Activated gamma-delta T cell treated with anti-CD3 and anti-CD28 coated beads, Interleukin-2, amount 50 U/mL, for 16 hours (primary cell): ENCODE measurements around the gene EEPD1.
"Not testable (repeated sequence)": the region's sequence is repeated elsewhere in the genome, so short reads cannot be mapped to it uniquely, and the experiment has no call there.

Source experiments
- DNase-seq: peaks from one replicate; pipeline ENCODE4 v3.0.0-alpha.2; 2020; ENCODE audit warnings: low read depth

Gene EEPD1

DNA sequence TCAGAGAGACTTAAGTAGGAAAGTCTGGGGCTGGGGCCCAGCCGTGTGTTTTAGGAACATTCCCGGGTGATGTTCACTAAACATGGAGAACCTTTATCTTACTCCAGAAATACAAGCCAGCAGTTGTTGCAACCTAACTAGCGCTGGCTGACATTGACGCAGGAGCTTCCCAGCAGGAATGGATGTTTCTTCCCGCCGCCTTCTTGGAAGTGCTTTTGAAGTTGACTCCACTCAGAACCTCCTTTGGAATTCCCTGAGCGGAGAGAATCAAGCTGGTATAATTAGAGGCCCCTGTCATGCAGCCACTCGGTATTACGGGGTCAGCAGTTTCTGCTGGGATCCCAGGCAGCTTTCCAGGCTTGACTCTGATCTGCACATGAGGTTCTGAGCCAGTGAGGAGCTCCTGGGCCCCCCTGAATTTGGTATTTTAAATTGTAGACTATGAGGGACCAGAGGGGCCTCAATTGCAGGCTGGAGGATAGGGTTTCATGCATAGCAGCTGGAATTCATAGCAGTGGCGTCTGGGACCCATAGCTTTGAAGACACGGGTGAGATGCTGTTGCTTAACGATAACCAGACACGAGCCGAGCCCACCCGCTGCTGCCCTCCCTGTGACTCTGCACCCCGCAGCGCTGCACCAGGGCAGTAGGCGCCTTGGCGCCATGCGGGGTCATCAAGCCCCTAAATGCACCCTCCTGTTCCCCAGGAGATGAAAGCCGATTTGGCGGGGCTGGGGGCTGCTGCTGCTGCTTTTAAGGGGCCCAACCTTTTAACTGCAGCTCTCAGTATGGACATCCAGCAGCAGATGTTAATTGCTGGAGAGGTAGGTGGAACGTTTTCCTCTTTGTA lies 61.8 kb downstream of the EEPD1 start:
- no peak for DNase-seq

DNA sequence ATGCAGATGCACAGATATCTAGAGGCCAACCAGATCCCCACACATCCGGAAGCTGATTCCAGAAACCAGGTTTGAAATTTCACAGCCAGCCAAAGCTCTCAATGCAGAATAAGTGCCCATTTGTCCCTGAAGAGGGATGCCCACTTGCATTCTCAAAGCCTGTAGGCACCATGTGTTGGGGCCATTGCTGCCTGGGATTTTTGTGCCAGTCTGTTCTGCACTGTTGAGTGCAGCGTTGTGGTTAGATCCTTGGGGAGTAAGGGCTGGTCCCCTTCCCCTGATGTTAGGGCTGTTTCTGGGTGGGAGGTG lies 62.4 kb downstream of the EEPD1 start:
- no peak for DNase-seq

DNA sequence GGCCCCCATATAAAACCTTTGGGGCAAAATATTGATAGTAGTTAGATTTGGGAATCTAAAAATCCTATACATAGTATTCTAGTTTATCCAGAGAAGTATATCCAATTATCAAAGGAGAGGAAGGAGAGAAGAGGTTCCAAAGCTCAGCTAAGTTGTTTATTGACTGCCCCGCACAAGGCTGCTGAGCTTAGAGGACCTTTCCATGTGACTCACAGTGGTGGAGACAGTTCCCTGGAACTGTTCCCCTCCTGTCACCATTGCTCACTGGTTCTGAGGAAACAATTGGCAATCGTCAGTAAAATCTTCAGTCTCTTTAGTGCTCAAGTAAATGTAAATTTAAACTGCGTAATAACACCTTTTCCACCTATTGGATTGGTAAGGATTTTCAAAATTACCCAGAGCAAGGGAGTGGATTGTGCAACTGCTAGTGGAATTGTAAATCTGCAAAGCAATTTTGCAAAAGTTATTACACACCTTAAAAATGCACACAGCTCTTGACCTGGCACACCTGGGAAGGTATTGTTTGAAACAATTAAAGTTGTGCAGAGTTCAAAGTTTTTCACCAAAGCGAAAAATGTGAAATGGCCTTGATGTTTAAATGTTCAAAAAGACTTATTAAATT lies 63.1 kb downstream of the EEPD1 start:
- no peak for DNase-seq

DNA sequence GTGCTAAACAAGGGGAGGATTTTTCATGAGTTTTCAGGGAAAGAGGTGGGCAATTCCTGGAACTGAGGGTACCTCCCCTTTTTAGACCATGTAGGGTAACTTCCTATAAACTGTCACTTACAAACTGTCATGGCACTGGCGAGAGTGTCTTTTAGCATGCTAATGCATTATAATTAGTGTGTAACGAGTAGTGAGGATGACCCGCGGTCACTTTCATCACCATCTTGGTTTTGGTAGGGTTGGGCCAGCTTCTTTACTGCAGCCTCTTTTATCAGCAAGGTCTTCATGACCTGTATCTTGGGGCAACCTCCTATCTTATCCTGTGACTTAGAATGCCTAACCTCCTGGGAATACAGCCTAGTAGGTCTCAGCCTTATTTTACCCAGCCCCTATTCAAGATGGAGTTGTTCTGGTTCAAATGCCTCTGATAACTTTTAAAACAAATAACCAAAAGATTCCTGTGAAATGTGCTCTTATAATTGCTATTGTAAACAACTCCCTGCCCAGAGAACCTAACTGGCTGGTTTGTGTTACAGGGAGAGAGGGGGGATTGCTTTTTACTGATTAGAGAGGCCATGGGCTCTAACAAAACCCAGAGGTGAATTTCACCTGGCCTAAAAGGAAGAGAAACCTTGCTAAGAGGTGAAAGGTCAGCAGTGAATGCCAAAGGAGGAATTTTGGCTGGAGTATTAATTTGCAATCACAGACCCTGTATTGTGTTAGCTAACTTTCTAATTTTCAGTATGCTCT lies 64.3 kb downstream of the EEPD1 start:
- no peak for DNase-seq

DNA sequence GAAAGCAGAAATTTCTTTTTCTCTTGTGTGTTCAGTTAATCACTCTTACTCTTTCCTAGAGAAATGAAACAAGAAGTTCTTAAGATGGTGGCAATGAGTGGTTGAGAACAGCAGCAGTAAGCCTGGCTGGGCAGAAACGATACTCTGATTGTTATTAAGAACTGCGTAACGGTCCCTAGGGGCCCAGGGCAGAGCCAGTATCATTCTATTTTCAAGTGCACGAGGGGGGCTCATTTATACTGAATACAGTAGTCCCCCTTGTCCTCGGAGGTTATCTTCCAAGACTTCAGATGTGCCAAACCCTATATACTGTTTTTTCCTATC lies 64.9 kb downstream of the EEPD1 start:
- DNase-seq = no peak

DNA sequence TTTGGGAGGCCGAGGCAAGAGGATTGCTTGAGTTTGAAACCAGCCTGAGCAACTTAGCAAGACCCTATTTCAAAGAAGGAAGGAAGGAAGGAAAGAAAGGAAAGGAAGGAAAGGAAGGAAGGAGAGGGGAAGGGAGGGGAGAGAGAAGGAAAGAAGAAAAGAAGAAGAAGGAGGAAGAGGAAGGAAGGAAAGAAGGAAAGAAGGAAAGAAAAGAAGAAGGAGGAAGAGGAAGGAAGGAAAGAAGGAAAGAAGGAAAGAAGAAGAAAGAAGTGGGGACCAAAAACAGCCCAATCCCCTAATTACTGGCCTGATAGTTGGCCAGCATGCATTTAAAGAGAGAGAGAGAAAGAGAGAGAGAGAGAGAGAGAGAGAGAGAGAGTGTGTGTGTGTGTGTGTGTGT lies 66.4 kb downstream of the EEPD1 start:
- no peak for DNase-seq

DNA sequence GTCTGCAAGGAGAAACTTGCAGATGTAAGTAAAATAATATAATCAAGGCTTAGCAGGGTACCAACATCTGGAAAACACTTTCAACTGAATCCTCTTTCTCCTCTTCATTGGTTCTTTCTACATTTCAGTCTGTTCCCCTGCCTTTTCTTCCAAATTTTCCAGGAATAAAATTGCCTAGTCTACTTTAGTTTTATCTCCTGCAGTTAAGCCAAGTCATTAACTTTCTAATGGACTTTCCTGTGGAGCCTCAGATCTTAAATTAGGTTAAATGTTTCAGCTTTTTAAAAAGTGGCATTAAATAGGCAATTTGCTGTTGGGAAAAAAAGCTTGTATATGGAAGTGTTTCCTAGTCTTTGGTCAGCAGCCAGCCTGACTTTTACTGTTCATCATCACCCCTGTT lies 70.8 kb downstream of the EEPD1 start:
- no peak for DNase-seq

DNA sequence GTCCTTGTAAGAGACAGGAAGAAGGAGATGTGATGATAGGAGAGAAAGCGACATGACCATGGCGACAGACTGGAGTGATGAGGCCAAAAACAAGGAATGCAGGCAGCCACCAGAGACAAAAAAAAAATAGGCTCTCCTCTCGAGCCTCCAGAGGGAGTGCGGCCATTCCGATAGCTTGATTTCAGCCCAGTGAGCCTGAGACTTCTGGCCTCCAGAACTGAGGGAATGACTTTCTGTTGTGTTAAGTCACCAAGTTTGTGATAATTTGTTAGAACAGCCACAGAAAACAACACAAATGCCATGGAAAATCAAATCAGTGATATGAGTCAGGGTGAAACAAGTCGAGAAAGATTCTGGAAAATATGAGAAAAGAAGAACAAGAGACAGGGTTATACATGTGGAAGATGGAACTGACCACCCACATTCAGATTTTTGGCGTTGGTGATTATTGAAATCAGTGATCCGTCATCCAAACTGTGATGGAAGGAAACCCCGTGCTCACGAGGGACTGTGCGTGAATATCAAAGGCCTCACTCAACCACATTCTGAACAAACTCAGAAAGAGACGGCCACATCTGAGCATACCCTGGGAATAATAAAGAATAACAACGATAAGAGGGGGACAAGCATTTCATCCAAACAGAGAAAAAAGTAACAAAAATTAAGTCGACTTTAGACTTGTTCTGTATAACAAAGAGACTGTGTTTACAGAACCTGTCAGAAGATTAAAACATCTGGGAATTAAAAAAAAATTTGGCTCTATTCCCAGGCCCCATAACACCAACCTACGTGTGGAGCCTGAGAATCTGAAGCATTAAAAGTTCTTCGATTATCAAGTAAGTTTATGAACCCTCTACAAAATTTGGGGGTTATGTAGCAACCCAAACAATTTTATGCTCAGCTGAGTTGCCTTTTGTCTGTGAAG lies 72.1 kb downstream of the EEPD1 start:
- DNase-seq = no peak

DNA sequence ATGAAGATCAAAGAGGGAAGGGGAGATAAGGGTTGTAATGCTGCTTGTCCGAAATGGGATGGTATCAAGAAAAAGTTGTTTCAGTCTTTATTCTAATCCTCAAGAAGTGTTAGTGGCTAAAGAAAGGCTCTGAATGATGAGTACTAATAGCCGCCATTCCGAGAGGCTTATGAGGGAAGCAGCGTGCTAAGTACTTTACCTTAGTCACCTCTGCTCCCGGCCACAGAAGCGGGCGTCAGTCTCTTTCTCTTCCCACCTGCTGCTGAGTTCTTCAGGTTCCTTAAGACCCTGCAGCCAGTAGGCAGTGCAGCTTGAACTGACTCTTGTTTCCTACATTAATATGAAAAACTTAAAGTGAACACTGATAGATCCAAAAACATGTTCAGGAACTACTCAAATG lies 73.1 kb downstream of the EEPD1 start:
- no peak for DNase-seq

DNA sequence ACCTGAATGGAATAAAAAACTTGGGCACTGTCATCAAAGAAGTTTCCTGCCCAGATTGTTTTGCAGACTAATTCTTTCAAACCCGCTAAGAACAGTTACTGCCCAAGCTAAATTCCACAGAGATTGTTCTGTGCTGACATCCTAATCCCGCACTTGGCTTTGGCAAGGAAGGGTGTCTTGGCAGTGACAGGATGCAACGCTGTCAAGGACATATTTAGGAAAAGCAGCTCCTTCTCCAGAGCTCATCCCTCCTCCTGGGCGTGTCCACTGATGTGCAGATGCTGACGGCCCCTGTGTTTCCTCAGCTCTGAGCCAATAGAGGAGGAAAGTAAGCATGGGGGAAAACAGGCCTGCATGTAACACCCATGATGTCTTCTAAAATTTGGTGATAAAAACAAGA lies 74.2 kb downstream of the EEPD1 start:
- no peak for DNase-seq

DNA sequence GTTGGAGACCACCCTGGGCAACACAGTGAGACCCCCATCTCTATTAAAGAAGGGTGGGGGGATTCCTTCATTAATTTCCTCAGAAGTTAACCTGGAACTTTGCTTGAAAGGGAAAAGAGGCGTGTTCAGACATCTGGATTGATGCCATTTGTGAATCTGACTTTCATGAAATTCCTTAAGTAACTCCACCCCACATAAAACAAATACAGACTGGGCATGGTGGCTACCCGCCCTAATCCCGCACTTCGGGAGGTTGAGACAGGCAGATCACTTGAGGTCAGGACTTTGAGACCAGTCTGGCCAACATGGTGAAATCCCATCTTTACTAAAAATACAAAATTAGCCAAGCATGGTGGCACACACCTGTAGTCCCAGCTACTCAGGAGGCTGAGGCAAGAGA lies 75.0 kb downstream of the EEPD1 start:
- DNase-seq = no peak

DNA sequence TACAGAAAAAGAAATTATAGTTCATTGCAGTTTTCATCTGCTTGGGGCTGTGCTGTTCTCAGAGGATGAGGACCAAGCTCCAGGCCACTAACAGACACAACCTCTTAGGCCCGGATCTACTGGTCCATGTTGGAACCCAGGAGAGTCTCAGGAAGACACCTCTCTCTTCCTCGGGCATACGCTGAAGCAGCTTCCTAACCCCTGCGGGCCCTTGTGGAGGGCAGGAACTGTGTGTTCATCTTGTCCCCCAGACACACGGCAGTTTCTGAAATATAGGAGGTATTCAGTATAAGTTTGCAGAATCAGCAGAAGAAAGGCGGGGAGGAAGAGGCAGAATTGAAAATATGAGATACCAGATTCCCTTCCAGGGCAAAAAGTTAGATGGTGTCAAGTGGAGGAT lies 78.4 kb downstream of the EEPD1 start:
- DNase-seq = no peak

DNA sequence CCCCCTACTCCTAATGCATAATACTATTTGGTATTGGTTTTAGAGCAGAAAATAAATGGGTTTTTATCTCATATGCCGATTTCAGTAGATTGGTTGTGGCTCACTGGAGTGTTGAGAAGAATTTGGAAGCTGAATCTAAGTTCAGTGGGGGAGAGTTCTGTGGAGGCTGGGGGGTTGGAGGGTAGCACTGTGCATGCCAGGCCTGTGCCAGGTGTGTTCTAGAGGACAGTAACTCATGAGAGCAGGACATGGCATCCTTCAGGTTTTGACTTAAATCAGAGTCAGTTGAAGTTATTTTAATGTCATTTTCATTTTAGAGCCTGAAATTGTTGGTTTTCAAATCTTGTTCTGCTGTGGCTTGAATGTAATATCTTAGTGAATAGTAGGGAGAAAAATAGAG lies 79.5 kb downstream of the EEPD1 start:
- DNase-seq = no peak

DNA sequence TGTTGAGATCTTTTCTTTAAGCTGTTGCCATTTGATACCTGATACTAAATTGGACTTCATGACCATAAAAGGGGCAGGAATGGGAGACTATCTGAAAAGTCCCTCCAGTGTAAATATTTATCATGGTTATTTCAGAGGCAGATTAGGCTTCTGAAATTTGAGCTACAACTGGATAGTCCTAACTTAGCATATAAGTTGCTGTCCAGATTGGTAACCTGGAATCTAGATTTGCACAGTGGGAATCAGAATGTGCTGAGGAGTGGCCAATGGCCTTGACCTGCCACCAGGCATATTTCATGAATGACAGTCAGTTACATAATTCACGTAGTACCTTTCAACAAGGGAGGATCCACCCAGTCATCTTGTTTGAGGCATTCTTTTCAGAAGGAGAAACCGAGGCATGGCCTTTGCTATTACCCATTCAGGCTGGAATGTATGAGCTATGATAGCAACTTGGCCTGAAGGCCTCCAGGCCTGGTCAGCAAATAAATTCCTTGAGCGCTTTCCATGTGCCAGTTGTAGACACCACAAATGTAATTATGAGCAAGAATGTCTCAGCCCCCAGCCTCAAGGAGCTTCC lies 80.0 kb downstream of the EEPD1 start:
- DNase-seq = no peak

DNA sequence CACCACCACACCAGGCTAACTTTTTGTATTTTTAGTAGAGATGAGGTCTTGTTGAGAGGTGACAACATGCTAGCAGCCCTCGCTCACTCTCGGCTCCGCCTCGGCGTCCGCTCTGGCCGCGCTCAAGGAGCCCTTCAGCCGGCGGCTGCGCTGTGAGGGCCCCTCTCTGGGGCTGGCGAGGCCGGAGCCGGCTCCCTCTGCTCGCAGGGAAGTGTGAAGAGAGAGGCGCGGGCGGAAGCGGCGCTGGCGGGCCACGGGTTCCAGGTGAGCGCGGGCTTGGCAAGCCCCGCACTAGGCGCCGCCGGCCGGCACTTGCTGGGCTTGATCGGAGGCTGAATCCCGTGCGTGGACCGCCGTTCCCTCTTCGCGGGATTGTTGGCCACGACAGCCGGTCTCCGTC lies 83.0 kb downstream of the EEPD1 start:
- DNase-seq = no peak

DNA sequence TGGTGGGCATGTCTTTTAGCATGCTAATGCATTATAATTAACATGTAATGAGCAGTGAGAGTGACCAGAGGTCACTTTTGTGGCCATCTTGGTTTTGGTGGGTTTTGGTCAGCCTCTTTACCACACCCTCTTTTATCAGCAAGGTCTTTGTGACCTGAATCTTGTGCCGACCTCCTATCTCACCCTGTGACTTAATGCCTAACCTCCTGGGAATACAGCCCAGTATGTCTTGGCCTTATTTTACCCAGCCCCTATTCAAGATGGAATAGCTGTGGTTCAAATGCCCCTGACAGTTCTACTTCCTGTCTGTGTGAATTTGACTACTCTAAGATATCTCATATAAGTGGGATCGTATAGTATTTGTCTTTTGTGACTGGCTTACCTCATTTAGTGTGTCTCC lies 85.1 kb downstream of the EEPD1 start:
- DNase-seq = no peak

DNA sequence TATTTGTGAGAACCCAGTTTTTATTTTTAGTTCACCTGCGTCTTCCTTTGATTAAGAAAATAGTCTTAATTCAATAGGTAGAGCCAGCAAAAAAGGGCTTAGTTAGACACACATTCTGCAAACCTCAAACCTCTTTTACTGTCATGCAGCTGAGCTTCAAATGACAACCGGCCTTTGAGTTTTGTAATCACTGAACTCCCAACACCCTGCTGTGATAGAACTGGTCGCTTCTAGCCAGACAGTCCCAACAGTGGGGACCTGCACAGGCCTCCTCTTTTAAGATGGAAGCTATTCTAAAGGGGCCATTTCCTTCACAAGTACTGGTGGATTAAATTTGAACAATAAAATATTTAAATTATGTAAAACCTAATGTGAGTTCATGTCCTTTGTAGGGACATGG lies 90.3 kb downstream of the EEPD1 start:
- DNase-seq = not testable (repeated sequence)

DNA sequence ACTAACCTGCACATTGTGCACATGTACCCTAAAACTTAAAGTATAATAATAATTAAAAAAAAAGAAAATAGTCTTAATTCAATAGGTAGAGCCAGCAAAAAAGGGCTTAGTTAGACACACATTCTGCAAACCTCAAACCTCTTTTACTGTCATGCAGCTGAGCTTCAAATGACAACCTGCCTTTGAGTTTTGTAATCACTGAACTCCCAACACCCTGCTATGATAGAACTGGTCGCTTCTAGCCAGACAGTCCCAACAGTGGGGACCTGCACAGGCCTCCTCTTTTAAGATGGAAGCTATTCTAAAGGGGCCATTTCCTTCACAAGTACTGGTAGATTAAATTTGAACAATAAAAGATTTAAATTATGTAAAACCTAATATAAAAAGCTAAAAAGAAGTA lies 90.9 kb downstream of the EEPD1 start:
- DNase-seq = not testable (repeated sequence)

DNA sequence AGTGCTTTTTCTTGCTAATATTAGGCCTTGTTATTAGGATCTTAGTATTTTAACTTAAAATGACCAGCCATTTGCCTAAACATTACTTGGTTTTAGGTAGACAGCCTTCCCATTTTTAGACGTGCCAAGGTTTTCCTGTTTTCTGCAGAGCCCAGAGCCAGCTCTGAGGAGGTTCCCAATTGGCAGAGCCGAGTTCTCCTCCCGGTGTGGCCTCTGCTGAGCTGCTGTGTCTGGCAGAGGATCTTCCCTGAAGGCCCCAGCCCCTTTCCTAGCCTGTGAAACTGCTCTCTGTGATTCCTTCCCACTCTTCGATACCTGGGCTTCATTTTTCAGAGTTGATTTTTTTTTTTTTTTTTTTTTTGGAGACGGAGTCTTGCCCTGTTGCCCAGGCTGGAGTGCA lies 91.4 kb downstream of the EEPD1 start:
- no peak for DNase-seq

DNA sequence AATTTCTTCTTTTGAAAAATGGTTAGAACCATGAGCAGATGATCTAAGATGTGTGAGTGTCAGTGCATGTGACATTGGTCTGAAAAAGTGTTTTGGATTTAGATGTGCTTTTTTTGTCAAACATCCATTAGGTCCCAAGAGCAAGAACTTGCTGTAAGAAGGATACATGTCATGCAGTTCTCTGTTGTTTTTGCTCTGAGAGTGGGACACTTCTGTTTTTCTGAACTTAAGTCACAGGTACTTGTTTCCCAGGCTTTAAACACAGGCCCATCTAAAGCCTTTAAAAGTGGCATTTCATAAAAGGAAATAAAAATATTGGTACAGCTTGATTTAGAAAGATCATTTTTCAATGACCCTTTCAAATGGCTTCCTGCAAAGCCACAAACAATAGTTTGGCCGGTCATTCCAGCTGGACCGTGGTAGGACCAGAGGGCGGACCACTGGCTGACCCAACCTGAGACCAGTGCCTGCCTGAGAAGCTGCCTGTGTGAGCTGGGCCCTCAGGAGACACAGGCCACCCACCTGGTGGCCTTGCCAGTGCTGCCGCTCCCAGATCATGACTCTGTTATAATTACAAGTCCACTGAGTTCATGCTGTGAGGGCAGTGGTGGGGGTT lies 92.7 kb downstream of the EEPD1 start:
- no peak for DNase-seq

DNA sequence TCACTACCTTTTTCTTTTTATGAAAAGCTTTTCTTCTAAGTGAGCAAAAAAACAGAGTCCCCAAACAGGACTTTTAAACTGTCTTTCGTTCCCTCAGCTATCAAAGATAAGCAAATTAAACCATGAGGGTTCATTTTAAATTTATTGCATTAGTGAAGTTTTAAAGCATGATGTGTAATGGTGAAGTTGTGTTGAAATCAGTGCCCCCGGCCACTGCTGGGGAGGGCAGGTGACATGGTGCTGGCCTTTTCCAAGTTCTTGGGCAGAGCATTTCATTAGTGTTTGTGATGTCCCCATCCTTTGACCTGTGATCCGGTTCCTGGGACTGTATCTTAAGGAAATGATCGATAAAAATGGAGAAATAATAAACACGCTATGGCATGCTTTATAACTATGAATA lies 96.0 kb downstream of the EEPD1 start:
- no peak for DNase-seq

DNA sequence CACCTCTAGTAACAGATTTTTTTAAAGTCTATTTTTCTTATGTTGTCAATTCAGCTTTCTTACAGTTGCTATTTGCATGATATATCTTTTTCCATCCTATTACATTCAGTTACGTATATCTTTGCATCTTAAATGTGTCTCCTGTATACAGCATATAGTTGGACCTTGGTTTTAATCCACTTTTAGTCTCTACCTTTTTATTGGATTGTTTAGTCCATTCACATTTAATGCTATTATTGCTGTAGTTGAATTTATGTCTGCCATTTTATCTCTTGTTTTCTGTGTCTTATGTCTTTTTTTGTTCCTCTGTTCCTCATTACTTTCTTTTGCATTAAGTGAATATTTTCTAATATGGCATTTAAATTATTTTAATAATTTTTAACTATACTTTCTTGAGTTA lies 100.6 kb downstream of the EEPD1 start:
- no peak for DNase-seq
